Chondrocyte (in vitro differentiated cells): ENCODE results near the gene MAN1B1. TPM values are rescaled to one million over a fixed set of nuclear protein-coding genes. Genes with fewer than 3 reads are reported as not detected.
A peak's percentile ranks its signal among the peaks of the same experiment; 100 is the strongest.

Experiments used
- DNase-seq: peaks from one replicate; pipeline ENCODE4 v3.0.0; 2021; ENCODE audit warnings: mixed read lengths, low spot score
- H3K27ac Mint-ChIP-seq: one replicate; pipeline ENCODE4 v1.8.0; 2021; ENCODE audit warnings: mild to moderate bottlenecking, moderate library complexity, mixed read lengths; ENCODE audit not compliant: unreplicated experiment
- H3K27me3 Mint-ChIP-seq: 2 replicates; pipeline ENCODE4 v1.8.0; 2021; ENCODE audit warnings: low read depth, mixed read lengths
- H3K36me3 Mint-ChIP-seq: 2 replicates; pipeline ENCODE4 v1.8.0; 2021; ENCODE audit warnings: low read depth, mixed read lengths
- H3K4me1 Mint-ChIP-seq: 2 replicates; pipeline ENCODE4 v1.8.0; 2021; ENCODE audit warnings: low read depth, mild to moderate bottlenecking, mixed read lengths
- H3K4me3 Mint-ChIP-seq: one replicate; pipeline ENCODE4 v1.8.0; 2021; ENCODE audit warnings: mild to moderate bottlenecking, moderate library complexity, mixed read lengths; ENCODE audit not compliant: unreplicated experiment
- H3K9me3 Mint-ChIP-seq: 2 replicates; pipeline ENCODE4 v1.8.0; 2021; ENCODE audit warnings: low read depth, mixed read lengths
- total RNA-seq: library from RNA; stranded (reverse); gene quantifications from 3 replicates; pipeline ENCODE4 v1.2.1, GENCODE V29; 2021
- TF ChIP-seq, protein P1 (sequence below): fragments of 200-600 bp; sonication (generic); IDR thresholded peaks from 2 replicates; pipeline ENCODE4 v1.5.0; 2021; ENCODE audit warnings: antibody characterized with exemption, mild to moderate bottlenecking, moderate library complexity

MAN1B1 gene
- total RNA-seq, 1 donor from 2014 or later = 117 TPM

DNA sequence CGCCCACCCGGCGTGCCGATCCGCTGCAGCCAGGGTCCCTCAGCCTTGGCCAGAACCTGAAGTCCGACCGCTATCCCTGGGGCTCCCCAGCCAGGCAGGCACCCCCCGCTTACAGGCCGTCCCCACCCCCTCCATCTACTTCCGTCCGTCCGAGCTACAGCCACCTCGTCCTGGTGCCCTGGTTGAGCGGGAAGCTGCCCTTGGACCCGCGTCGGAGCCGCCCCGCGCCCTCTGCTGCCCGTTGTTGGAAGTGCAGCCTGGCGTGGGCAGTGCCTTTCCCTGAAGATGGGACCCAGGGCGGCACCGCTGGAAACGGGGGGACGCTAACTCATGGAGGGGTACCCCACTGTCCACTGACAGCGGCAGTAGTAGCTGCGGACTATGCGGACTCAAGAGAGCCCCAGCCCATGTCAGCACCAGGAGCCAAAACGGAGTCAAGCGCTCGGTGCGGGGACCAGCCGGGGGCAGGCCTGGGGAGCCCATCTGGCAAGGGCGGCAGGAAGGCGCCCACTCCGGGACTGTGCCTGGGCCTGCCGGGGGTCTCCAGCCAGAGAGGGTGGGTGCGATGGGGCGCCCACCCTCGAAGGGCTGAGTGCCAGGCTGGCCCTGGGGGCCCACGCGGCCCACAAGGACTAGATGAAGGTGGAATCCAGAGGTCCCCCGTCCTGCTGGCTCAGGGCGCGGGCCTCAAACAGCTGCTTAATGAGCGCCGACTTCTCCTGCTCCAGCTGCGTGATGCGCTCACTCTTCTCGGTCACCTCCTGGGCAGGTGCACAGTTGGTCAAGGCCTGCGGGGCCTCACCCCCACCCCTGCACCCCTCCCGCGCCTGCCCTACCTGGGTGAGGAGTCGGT is 22.5 kb upstream of the MAN1B1 start:
- H3K36me3 Mint-ChIP-seq = no peaks in the 10 kb centered on the region
- H3K27me3 Mint-ChIP-seq = no peaks in the 10 kb centered on the region
- H3K4me1 Mint-ChIP-seq = peaks cover 6% of the 10 kb centered on the region
- no peak overlapping the region for H3K4me3 Mint-ChIP-seq
- H3K27ac Mint-ChIP-seq = no peak overlapping the region
- no peaks in the 10 kb centered on the region for H3K9me3 Mint-ChIP-seq
- no peak for DNase-seq
- TF ChIP-seq, protein P1, sequence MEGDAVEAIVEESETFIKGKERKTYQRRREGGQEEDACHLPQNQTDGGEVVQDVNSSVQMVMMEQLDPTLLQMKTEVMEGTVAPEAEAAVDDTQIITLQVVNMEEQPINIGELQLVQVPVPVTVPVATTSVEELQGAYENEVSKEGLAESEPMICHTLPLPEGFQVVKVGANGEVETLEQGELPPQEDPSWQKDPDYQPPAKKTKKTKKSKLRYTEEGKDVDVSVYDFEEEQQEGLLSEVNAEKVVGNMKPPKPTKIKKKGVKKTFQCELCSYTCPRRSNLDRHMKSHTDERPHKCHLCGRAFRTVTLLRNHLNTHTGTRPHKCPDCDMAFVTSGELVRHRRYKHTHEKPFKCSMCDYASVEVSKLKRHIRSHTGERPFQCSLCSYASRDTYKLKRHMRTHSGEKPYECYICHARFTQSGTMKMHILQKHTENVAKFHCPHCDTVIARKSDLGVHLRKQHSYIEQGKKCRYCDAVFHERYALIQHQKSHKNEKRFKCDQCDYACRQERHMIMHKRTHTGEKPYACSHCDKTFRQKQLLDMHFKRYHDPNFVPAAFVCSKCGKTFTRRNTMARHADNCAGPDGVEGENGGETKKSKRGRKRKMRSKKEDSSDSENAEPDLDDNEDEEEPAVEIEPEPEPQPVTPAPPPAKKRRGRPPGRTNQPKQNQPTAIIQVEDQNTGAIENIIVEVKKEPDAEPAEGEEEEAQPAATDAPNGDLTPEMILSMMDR = peak; percentile 92

DNA sequence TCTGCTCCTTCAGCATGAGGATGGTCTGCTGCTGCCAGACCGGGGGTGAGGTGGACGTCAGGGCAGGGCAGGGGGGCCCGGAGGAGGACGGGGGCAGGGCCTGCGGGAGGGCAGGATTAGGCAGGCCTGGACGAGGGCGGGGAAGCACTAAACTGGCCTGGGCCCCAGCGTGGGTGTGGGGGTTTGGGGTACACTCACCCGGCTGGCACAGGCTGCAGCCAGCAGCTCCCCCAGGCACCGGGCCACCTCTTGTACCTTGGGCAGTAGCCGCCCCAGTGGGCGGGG is 22.0 kb upstream of the MAN1B1 start:
- H3K4me3 Mint-ChIP-seq = no peak overlapping the region
- peaks cover 6% of the 10 kb centered on the region for H3K4me1 Mint-ChIP-seq
- H3K9me3 Mint-ChIP-seq = no peaks in the 10 kb centered on the region
- H3K27ac Mint-ChIP-seq = no peak overlapping the region
- DNase-seq = no peak
- no peaks in the 10 kb centered on the region for H3K27me3 Mint-ChIP-seq
- TF ChIP-seq, protein P1 = no peak
- no peaks in the 10 kb centered on the region for H3K36me3 Mint-ChIP-seq

DNA sequence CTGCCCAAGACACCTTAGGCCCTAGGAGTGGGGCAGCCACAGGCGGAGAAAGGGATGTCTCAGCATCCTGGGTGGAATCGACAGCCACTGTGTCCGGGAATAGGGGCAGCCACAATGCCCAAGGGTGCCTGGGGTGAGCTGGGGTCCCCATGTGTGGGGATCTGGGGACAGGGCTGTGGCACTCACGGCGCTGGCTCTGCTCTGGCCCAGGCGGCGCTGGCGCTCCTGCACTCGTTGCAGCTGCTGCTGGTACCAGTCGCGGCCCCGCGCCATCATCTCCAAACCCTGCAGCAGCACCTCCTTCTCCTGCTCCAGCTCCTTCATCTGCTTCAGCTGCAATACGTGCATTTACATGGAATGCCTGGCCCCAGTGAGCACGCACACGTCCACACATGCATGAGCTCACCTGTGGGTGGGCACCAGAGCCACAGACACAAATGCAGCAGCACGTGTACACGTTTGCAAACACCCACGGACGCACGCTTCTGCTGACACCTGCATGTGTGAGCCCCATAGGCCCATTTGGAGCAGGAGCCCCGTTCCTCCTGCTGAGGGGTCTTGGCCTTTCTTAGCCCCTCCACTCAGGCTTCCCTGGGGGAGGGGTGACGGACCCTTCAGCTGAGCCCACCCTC is 21.3 kb upstream of the MAN1B1 start:
- no peak overlapping the region for H3K27ac Mint-ChIP-seq
- H3K4me1 Mint-ChIP-seq = peaks cover 6% of the 10 kb centered on the region
- H3K27me3 Mint-ChIP-seq = no peaks in the 10 kb centered on the region
- H3K36me3 Mint-ChIP-seq = no peaks in the 10 kb centered on the region
- TF ChIP-seq, protein P1 = no peak
- H3K9me3 Mint-ChIP-seq = no peaks in the 10 kb centered on the region
- H3K4me3 Mint-ChIP-seq = no peak overlapping the region
- no peak for DNase-seq

DNA sequence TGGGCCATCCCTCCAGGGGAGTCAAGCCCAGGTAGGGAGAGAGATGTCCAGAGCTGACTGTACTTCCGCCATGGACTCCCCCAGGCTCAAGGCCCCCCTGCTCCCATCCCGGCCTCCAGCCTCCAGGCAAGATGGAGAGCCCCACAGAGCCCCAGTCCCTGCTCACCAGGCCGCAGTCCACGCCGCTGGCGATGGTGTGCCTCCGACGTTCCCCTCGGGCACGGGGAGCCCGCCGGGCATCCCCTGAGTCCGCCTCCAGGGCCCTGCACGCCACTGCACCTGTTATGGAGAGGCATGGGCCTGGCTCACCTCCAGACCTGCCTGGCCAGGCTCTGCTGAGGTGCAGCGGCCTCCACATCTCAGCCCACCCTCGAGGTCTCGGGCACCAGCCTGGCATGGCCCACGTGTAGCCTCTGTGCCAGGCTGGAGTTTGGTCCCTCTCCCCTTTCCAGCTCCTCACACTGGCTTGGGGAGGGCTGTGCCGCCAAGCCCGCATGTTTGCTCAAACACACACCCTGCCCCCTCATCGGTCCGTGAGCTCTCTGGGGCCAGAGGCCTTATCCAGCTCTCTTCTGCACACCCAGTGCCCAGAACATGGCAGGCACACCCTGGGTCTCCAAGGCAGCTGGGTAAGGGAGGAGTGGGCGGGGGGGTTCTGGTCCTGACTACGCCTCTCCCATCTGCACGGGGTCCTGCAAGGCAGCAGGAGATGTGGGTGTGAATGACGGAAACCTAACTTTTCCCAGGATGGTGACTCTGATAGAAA is 20.5 kb upstream of the MAN1B1 start:
- H3K4me3 Mint-ChIP-seq = no peak overlapping the region

More for the DNA sequence above, 20.5 kb upstream of the MAN1B1 start:
- H3K9me3 Mint-ChIP-seq = no peaks in the 10 kb centered on the region
- DNase-seq = no peak
- TF ChIP-seq, protein P1 = no peak
- no peak overlapping the region for H3K27ac Mint-ChIP-seq
- peaks cover 14% of the 10 kb centered on the region for H3K4me1 Mint-ChIP-seq
- H3K36me3 Mint-ChIP-seq = no peaks in the 10 kb centered on the region
- no peaks in the 10 kb centered on the region for H3K27me3 Mint-ChIP-seq
